Keratinocyte (primary cell): ENCODE data around the gene PLS3. TPM values are rescaled to one million over a fixed set of nuclear protein-coding genes. Genes with fewer than 3 reads are reported as not detected.
"Not testable (repeated sequence)": the region's sequence is repeated elsewhere in the genome, so short reads cannot be mapped to it uniquely, and the experiment has no call there.

Experiments used
- DNase-seq: peaks from one replicate; pipeline ENCODE4 v3.0.0-alpha.2; 2011; ENCODE audit warnings: low read depth, missing footprints, low spot score
- FAIRE-seq: peaks from 2 replicates; lab custom pipeline; 2011; peaks lifted over from hg19 to GRCh38; lab: Jason Lieb, UNC
- H2AFZ ChIP-seq: 2 replicates; pipeline ENCODE4 v1.6.0; 2012; ENCODE audit warnings: low read length, control low read depth, inconsistent platforms; ENCODE audit not compliant: control insufficient read depth
- H3K27ac ChIP-seq: 2 replicates; pipeline ENCODE4 v1.5.1; 2011; ENCODE audit warnings: low read length; ENCODE audit not compliant: control insufficient read depth, insufficient read depth
- H3K27me3 ChIP-seq: 3 replicates; pipeline ENCODE4 v1.6.0; 2011; ENCODE audit warnings: low read length; ENCODE audit not compliant: control insufficient read depth, insufficient read depth; ENCODE audit errors: extremely low read depth
- H3K36me3 ChIP-seq, 2 experiments: 2 replicates in 1 of 2; 3 replicates in 1 of 2; pipeline ENCODE4 v1.5.1; 2011; ENCODE audit warnings: low read length in 2 of 2, mild to moderate bottlenecking in 1 of 2; ENCODE audit not compliant: control insufficient read depth in 2 of 2, insufficient read depth in 2 of 2; ENCODE audit errors: extremely low read depth in 1 of 2
- H3K4me1 ChIP-seq: 3 replicates; pipeline ENCODE4 v1.5.1; 2011; ENCODE audit warnings: low read length; ENCODE audit not compliant: control insufficient read depth, insufficient read depth; ENCODE audit errors: extremely low read depth
- H3K4me2 ChIP-seq: 3 replicates; pipeline ENCODE4 v1.6.0; 2011; ENCODE audit warnings: low read depth, low read length; ENCODE audit not compliant: control insufficient read depth, insufficient read depth; ENCODE audit errors: extremely low read depth
- H3K4me3 ChIP-seq, 3 experiments: fragments of 200-600 bp in 1 of 3; sonication (generic) in 1 of 3; 2 replicates in 2 of 3; 3 replicates in 1 of 3; pipeline ENCODE4 v1.5.1; 2011 to 2016; ENCODE audit warnings: low read length in 3 of 3, mild to moderate bottlenecking in 3 of 3, control low read depth in 2 of 3, inconsistent platforms in 1 of 3, low read depth in 1 of 3, mixed read lengths in 1 of 3, mixed run types in 1 of 3, moderate library complexity in 1 of 3; ENCODE audit not compliant: control insufficient read depth in 2 of 3, insufficient read depth in 2 of 3; ENCODE audit errors: extremely low read depth in 1 of 3
- H3K79me2 ChIP-seq: 2 replicates; pipeline ENCODE4 v1.6.0; 2012; ENCODE audit warnings: low read length; ENCODE audit not compliant: control insufficient read depth, insufficient read depth
- H3K9ac ChIP-seq: 3 replicates; pipeline ENCODE4 v1.6.0; 2011; ENCODE audit warnings: low read length; ENCODE audit not compliant: control insufficient read depth, insufficient read depth; ENCODE audit errors: extremely low read depth
- H3K9me1 ChIP-seq: 3 replicates; pipeline ENCODE4 v1.6.0; 2011; ENCODE audit warnings: low read length; ENCODE audit not compliant: control insufficient read depth, insufficient read depth; ENCODE audit errors: extremely low read depth
- H3K9me3 ChIP-seq: 2 replicates; pipeline ENCODE4 v1.5.1; 2012; ENCODE audit warnings: low read depth, low read length; ENCODE audit not compliant: control insufficient read depth
- H4K20me1 ChIP-seq: 3 replicates; pipeline ENCODE4 v1.6.0; 2011; ENCODE audit warnings: low read length; ENCODE audit not compliant: control insufficient read depth, insufficient read depth; ENCODE audit errors: extremely low read depth
- EZH2 ChIP-seq: IDR thresholded peaks from one replicate; pipeline ENCODE4 v1.6.1; 2012; ENCODE audit warnings: inconsistent platforms, mild to moderate bottlenecking, low read length, moderate library complexity
- dilution Hi-C: fragments of 300-500 bp; cut with MboI; formaldehyde crosslinking; loops from one replicate; pipeline ENCODE4 v1.7.0; 2020; ENCODE audit warnings: low sequenced_read_pairs; ENCODE audit not compliant: extremely low pct_ligation_motif_present
- polyA plus RNA-seq, 5 experiments: library from polyadenylated mRNA; depleted of rRNA in 3 of 5; stranded (reverse) in 3 of 5; stranded (forward) in 1 of 5; unstranded in 1 of 5; fragments of >200 nt; gene quantifications; 1 replicate in 1 of 5; 2 replicates in 3 of 5; 3 replicates in 1 of 5; pipeline versions ENCODE4 v1.2.1 to v1.2.3, GENCODE V29; 2011 to 2012; ENCODE audit warnings: missing spikeins in 2 of 5, low read depth in 1 of 5, low replicate concordance in 1 of 5
- TF ChIP-seq, protein P1 (sequence below), 3 experiments: IDR thresholded peaks in 1 of 3; conservative IDR thresholded peaks in 1 of 3; optimal IDR thresholded peaks in 1 of 3; 2 replicates in 2 of 3; 3 replicates in 1 of 3; pipeline versions ENCODE3 to v1.5.1; 2011; ENCODE audit warnings: low read length in 3 of 3, mild to moderate bottlenecking in 3 of 3, moderate library complexity in 2 of 3, control low read depth in 1 of 3, inconsistent platforms in 1 of 3; ENCODE audit not compliant: insufficient read depth in 2 of 3; ENCODE audit errors: extremely low read depth in 1 of 3

PLS3 gene
- polyA plus RNA-seq, 1 donor (not counting 4 experiments of a cell fraction or from before 2014, with no cell fraction given), result 457 TPM

DNA sequence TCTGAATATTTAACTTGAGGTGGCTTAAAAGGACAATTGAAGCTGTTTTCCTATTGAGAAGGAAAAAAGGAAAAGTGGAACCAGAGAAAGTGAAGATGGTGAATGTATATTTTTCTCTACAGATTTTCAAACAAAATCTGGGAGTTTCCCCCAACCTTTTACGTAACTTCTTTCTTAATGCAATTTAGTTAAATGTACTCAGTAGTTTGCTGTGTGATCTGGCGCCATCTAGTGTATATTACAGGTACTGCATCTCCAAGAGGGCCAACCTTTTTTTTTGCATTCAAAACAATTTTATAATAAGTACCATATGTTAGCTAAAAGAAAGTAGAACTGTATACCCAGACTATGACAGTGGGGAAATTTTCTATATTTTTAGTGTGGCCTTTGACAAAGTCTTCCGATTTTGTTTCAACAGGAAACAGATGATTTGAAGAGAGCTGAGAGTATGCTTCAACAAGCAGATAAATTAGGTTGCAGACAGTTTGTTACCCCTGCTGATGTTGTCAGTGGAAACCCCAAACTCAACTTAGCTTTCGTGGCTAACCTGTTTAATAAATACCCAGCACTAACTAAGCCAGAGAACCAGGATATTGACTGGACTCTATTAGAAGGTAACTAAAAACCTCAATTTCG is 82.0 kb downstream of the PLS3 start:
- no peaks in the 10 kb centered on the region for H3K9me3 ChIP-seq
- H3K36me3 ChIP-seq, result peaks cover 5 to 17% of the 10 kb centered on the region in 2 experiments

DNA sequence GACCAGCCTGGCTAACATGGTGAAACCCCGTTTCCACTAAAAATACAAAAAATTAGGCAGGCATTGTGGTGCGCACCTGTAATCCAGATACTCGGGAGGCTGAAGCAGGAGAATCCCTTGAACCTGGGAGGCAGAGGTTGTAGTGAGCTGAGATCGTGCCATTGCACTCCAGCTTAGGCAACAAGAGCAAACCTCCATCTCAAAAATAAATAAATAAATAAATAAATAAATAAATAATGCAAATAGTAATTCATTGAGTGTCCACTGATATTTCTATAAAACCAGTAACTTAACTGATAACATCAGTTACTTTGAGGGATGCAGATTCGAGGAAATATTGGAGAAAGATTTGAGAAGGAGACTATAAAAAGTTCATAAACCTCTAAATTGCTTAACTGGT is 83.4 kb downstream of the PLS3 start:
- FAIRE-seq, H3K27me3 ChIP-seq, dilution Hi-C loops, H3K9ac ChIP-seq, H3K9me1 ChIP-seq, H4K20me1 ChIP-seq, H3K4me2 ChIP-seq, H2AFZ ChIP-seq, H3K4me3 ChIP-seq, DNase-seq, H3K4me1 ChIP-seq, H3K79me2 ChIP-seq, H3K9me3 ChIP-seq, H3K27ac ChIP-seq: not testable (repeated sequence)
- H3K36me3 ChIP-seq, result peaks cover 7 to 15% of the 10 kb centered on the region in 2 experiments

More for the DNA sequence above, 82.0 kb downstream of the PLS3 start:
- H3K27ac ChIP-seq, result no peak overlapping the region
- FAIRE-seq (peak; percentile 13), DNase-seq (no peak)
- H3K9ac ChIP-seq, result no peak overlapping the region
- no peaks in the 10 kb centered on the region for H3K79me2 ChIP-seq
- H3K4me3 ChIP-seq, result no peak overlapping the region
- TF ChIP-seq, protein P1, sequence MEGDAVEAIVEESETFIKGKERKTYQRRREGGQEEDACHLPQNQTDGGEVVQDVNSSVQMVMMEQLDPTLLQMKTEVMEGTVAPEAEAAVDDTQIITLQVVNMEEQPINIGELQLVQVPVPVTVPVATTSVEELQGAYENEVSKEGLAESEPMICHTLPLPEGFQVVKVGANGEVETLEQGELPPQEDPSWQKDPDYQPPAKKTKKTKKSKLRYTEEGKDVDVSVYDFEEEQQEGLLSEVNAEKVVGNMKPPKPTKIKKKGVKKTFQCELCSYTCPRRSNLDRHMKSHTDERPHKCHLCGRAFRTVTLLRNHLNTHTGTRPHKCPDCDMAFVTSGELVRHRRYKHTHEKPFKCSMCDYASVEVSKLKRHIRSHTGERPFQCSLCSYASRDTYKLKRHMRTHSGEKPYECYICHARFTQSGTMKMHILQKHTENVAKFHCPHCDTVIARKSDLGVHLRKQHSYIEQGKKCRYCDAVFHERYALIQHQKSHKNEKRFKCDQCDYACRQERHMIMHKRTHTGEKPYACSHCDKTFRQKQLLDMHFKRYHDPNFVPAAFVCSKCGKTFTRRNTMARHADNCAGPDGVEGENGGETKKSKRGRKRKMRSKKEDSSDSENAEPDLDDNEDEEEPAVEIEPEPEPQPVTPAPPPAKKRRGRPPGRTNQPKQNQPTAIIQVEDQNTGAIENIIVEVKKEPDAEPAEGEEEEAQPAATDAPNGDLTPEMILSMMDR (optimal IDR thresholded peaks at IDR 0.05 in 1 of 3, IDR thresholded peaks at IDR 0.05 in 1 of 3, conservative IDR thresholded peaks at IDR 0.05 in 1 of 3; ENCODE audit: extremely low read depth in 1 of 3, insufficient read depth in 2 of 3, low read length in 3 of 3), result peak in 2 of 3 experiments; percentile 72 to 75
- no peak for TF ChIP-seq EZH2
- H3K4me2 ChIP-seq, result no peak overlapping the region
- no peaks in the 10 kb centered on the region for H4K20me1 ChIP-seq
- no peak overlapping the region for H2AFZ ChIP-seq
- no peaks in the 10 kb centered on the region for H3K4me1 ChIP-seq
- peaks cover 3% of the 10 kb centered on the region for H3K27me3 ChIP-seq
- H3K9me1 ChIP-seq, result no peaks in the 10 kb centered on the region
- dilution Hi-C loops, result no loop called here
